RWPE2 (cell line): ENCODE data around the gene DCHS1.

Experiments
- ATAC-seq: fragments of 200-7000 bp; cut with Tn5 transposase; 3 replicates; pipeline ENCODE4 v1.9.1; 2021; ENCODE audit warnings: low read depth
- DNase-seq: peaks from one replicate; pipeline ENCODE4 v3.0.0-alpha.2; 2020; ENCODE audit warnings: low spot score
- H3K27ac ChIP-seq: fragments of 450-650 bp; 2 replicates; pipeline ENCODE4 v1.5.1; 2017; ENCODE audit warnings: mild to moderate bottlenecking; ENCODE audit not compliant: poor library complexity, severe bottlenecking
- H3K27me3 ChIP-seq: fragments of 250-450 bp; sonication (Bioruptor Pico); 2 replicates; pipeline ENCODE4 v1.5.1; 2021; ENCODE audit warnings: mild to moderate bottlenecking, moderate library complexity; ENCODE audit not compliant: insufficient read depth, poor library complexity, severe bottlenecking
- H3K36me3 ChIP-seq: fragments of 250-450 bp; sonication (Bioruptor Pico); 2 replicates; pipeline ENCODE4 v1.5.1; 2020; ENCODE audit warnings: low read depth, mild to moderate bottlenecking, moderate library complexity
- H3K4me1 ChIP-seq: fragments of 250-450 bp; sonication (Bioruptor Pico); 2 replicates; pipeline ENCODE4 v1.5.1; 2021; ENCODE audit warnings: mild to moderate bottlenecking, moderate library complexity; ENCODE audit not compliant: insufficient read depth, poor library complexity, severe bottlenecking
- H3K4me3 ChIP-seq: fragments of 250-450 bp; sonication (Bioruptor Pico); 2 replicates; pipeline ENCODE4 v1.5.1; 2021; ENCODE audit warnings: mild to moderate bottlenecking, moderate library complexity; ENCODE audit not compliant: severe bottlenecking
- H3K9me3 ChIP-seq: fragments of 250-450 bp; sonication (Bioruptor Pico); 2 replicates; pipeline ENCODE4 v1.5.1; 2021; ENCODE audit warnings: mild to moderate bottlenecking, moderate library complexity; ENCODE audit not compliant: severe bottlenecking
- TF ChIP-seq, protein P1 (sequence below): fragments of 450-650 bp; IDR thresholded peaks from one replicate; pipeline ENCODE4 v1.5.1; 2017; ENCODE audit warnings: mild to moderate bottlenecking, moderate library complexity; ENCODE audit not compliant: poor library complexity, severe bottlenecking

DCHS1 gene

DNA sequence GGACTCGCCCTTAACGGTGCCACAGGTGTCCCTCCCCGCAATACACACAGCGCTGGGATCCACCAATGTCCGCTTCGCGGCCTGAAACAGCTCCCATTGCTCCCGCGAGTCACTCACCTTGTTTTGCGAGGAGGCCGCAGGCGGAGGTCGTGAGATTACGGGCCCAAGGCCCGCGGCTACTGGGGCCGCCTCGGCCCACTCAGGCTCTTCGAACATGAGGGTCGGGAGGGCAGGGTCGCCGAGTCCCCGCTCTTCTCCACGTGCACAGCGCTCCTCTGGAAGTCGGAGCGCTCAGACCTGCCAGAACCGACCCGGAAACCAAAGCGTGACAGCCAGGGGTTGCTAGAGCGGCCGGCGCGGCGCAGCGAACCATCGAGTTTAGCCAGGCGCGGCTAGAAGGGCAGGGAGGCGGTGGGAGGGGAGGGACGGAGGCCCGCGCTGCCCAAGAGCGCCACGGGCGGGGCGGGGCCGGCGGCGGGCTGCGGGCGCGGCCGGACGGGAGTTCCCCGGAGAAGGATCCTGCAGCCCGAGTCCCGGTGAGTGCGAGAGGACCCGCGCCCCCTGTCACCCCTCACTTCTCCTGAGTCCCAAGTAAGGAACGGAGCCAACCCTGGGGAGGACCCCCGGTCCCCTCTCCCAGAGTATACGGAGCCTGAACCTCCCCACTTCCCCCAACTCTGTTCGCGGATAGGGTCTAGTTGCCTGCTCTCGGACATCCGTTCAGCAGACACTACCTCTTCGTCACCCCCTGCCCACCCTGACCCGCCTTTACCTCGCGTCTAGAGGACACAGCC, 52.1 kb downstream of the DCHS1 start, which contains the start of the genes ILK and RRP8:
TSS of gene ILK (plus strand) at position 488 of the 794 bp plus-strand sequence. CDS start 498 bp downstream, outside the sequence.
TSS of gene RRP8 (minus strand) at position 330 of the 794 bp plus-strand sequence. CDS start at position 216, 114 bp downstream.
- ATAC-seq (peak; percentile 82), DNase-seq (peak; percentile 88)
- Histone ChIP-seq H3K27me3 (no peaks in the 10 kb centered on the region), H3K4me1 (peaks cover 19% of the 10 kb centered on the region), H3K4me3 (peak within 1 kb of the TSS; percentile 75), H3K9me3 (no peaks in the 10 kb centered on the region), H3K27ac (peak within 1 kb of the TSS; percentile 86), H3K36me3 (peaks cover 66% of the 10 kb centered on the region)
- TF ChIP-seq, protein P1, sequence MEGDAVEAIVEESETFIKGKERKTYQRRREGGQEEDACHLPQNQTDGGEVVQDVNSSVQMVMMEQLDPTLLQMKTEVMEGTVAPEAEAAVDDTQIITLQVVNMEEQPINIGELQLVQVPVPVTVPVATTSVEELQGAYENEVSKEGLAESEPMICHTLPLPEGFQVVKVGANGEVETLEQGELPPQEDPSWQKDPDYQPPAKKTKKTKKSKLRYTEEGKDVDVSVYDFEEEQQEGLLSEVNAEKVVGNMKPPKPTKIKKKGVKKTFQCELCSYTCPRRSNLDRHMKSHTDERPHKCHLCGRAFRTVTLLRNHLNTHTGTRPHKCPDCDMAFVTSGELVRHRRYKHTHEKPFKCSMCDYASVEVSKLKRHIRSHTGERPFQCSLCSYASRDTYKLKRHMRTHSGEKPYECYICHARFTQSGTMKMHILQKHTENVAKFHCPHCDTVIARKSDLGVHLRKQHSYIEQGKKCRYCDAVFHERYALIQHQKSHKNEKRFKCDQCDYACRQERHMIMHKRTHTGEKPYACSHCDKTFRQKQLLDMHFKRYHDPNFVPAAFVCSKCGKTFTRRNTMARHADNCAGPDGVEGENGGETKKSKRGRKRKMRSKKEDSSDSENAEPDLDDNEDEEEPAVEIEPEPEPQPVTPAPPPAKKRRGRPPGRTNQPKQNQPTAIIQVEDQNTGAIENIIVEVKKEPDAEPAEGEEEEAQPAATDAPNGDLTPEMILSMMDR = no peak

DNA sequence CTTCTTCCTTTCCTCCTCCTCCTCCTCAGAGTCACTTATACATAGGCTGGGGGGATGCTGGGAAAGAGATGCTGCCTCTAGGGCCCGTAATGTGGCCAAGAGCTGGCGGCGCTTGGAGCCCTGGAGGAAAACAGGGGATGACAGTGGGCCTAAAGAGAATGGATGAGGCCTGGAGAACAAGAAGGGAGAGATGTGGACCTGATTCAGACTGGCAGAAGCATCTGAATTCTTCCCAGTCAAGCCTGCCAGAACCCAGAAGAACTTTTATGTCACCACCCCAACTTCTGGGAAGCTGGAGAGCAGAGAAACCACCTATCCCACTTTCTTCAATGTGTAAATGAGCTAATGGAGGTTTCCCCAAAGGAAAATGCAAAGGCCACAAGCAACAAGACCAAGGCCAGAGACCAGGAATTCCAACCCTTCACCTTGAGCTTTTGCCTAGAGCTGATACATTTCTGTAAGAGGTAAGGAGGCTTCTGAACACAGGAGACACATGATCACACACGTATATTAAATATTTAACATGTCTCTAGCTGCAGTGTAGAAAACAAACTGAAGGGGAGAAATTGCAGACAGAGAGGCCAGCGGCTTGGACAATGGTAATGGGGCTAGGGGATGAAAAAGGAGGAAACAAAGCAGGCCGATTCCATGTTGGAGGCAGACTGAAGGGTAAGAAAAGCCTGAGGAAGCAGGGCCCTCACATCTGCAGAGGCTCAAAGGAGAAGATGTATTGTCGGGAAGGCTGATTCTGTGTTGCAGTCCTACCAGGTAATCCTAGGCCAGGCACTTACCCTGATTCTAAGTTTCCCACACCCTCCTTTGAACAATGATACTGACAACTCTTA, 53.3 kb downstream of the DCHS1 start:
- H3K4me3 ChIP-seq = peak overlapping the region; percentile 75
- no peaks in the 10 kb centered on the region for H3K9me3 ChIP-seq
- TF ChIP-seq, protein P1 = no peak
- H3K27me3 ChIP-seq = no peaks in the 10 kb centered on the region
- H3K4me1 ChIP-seq = peaks cover 16% of the 10 kb centered on the region
- H3K27ac ChIP-seq = no peak overlapping the region
- H3K36me3 ChIP-seq = peaks cover 58% of the 10 kb centered on the region
- DNase-seq (no peak), ATAC-seq (no peak)

DNA sequence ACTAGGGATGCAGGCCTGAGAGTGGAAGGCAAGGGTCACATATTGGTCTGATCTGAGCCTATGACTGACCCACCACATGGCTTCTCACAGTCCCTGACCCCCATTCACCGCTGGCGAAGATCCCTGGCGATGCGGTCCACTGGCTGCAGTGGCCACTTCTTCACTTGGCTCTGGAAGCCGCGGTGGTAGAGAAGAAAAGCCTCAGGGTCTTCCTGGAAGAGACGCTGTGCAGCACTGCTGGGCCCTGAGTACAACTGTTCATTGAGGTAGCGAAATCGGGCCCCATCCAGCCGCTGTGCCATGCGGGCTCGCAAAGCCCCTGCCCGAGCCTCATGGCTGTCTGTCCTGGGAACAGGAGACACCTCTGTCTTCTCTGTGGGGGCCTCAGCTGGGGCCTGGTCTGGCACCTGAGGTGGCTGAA, 54.6 kb downstream of the DCHS1 start:
- TF ChIP-seq, protein P1 = no peak
- H3K36me3 ChIP-seq = peaks cover 58% of the 10 kb centered on the region
- ATAC-seq = no peak

DNA sequence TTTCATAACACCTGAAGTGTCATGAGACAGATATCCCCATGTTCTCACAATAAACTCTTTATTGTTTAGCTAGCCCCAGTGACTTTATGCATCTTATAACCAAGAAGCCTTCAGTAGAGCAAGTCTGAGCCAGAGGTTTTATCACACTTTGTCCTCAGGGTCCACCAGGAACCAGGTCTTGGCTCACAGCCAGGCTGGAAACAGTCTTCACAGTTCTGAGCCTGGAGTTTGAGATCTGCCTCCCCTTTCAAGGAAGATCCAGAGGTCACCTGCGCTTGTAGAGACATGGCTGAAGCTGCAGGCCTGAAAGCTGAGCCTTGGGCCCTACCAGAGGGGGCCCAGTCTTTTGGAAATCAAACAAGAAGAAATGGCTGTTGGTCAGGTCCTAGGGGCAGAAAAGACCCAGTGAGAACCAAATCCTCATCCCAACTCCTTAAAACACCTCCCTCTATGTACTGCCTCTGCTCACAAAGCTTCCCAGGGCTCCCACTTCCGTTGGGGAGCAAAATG, 55.7 kb downstream of the DCHS1 start:
- no peak for DNase-seq
- no peak for ATAC-seq
- H3K36me3 ChIP-seq = peaks cover 59% of the 10 kb centered on the region
- TF ChIP-seq, protein P1 = no peak
- no peaks in the 10 kb centered on the region for H3K27me3 ChIP-seq
- H3K4me3 ChIP-seq = no peak overlapping the region
- no peaks in the 10 kb centered on the region for H3K9me3 ChIP-seq
- no peaks in the 10 kb centered on the region for H3K4me1 ChIP-seq
- H3K27ac ChIP-seq = no peak overlapping the region

More for the DNA sequence above, 54.6 kb downstream of the DCHS1 start:
- Histone ChIP-seq H3K4me3 (no peak overlapping the region), H3K4me1 (peaks cover 3% of the 10 kb centered on the region), H3K27me3 (no peaks in the 10 kb centered on the region), H3K27ac (no peak overlapping the region), H3K9me3 (no peaks in the 10 kb centered on the region)
- no peak for DNase-seq
